GM10266 (cell line): ENCODE results near the gene DOLK.
A peak's percentile ranks its signal among the peaks of the same experiment; 100 is the strongest.

Experiments used
- DNase-seq: peaks from one replicate; pipeline ENCODE4 v3.0.0; 2012; ENCODE audit errors: extremely low spot score
- CTCF ChIP-seq: IDR thresholded peaks from 2 replicates; pipeline ENCODE4 v1.5.1; 2012; ENCODE audit warnings: mild to moderate bottlenecking, low read depth; ENCODE audit not compliant: control insufficient read depth, insufficient read depth; ENCODE audit errors: missing control alignments

DOLK gene

DNA sequence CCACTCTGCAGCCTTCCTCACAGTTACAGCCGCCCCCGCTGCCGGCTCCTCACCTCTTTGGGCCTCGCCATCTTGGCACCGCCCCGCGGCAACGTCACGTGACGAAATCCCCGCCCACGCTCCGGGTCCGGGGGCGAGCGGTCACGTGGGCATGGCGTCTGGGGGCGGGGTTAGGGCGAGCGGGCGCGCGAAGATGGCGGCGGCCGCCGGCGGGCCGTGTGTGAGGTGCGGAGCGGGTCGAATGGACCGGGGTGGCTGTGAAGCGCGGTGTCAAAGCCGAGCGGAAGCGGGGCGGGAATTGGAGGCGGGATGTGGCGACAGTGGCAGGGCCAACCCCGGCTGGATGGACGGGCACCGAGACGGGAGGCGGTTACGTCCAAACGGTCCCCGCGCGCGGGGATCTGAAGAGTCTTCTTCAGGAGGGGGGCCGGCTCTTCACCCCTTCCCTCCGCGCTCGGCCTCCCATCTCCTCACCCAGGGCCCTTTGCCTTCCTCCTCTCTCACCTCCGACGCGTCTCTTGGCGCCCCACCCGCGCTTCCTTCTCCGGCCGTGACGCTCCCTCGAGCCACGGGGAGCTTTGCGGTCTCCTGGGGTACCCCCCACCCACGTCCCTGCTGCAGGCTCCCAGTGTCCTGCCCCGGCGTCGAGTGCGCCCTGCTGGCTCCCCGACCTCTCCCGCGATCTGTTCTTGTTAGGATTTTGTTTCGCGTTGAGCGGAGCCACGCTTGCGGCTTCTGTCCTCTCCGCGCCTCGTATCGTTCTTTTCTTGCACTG, at the start of gene DOLK, which contains the start of gene NUP188:
Gene DOLK (minus strand): TSS at position 77 of the 775 bp plus-strand sequence. CDS start 300 bp downstream, outside the sequence.
Gene NUP188 (plus strand): TSS at position 173 of the 775 bp plus-strand sequence. CDS start 21 bp downstream, at position 194.
- DNase-seq: peak; percentile 98
- peak; percentile 21 for TF ChIP-seq CTCF

DNA sequence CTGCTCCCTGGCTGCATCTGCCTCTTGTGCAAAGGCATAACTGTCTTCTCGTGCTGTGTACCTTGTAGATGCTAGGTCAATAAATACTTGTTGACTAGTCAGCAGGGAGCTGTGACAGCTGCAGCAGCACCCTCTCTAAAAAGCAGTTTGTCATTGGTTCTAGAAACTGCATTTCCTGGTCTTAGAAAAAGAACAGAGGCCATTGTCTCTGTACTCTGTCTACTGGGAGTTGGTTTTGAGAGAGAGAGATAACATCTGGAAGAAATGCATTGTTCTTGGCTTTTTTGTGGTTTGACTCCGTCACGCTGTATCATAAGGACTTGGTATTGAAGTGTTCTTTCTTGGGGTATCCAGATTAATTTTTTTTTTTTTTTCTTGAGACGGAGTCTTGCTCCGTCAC, 48.4 kb upstream of the DOLK start:
- TF ChIP-seq CTCF: no peak
- no peak for DNase-seq

DNA sequence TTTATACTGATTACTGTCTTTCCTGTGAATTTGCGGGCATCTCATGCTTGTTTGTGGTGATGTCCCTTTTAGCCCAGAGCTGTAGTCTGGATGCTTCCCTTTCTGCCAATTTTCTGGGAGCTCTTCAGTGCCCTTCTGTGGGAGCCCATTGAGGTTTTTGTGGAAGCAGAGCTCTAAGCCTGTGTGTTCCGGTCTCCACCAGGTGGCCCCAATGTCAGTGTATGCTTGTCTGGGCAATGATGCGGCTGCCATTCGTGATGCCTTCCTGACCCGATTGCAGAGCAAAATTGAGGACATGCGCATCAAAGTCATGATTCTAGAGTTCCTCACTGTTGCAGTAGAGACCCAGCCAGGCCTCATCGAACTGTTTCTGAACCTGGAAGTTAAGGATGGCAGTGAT, 45.6 kb upstream of the DOLK start:
- no peak for DNase-seq
- TF ChIP-seq CTCF: no peak

GRCh38 chr9:128987805-128988204, 40.4 kb upstream of the DOLK start:
- DNase-seq: no peak

DNA sequence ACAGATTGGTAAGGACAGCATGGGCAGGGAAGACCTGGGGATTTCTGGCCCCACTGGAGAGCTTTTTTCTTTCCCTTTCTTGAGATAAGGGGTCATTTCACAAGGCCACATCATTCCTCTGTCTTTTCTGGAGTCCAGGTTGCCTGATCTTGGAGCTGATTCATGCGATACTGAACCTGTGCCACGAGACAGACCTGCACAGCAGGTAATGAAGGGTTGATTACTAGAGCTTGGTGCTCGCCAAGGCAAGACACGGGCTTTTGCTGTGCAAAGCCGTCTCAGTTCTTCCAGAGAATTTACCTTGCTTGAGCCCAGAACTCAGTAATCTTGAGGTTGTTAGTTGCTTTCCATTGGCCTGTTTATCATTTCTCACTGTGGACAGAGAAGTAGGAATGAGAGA, 39.3 kb upstream of the DOLK start:
- TF ChIP-seq CTCF: no peak
- no peak for DNase-seq

More at GRCh38 chr9:128987805-128988204, 40.4 kb upstream of the DOLK start:
- TF ChIP-seq CTCF: no peak

GRCh38 chr9:128983536-128983935, 36.1 kb upstream of the DOLK start:
- TF ChIP-seq CTCF: no peak
- DNase-seq: no peak

- no peak for TF ChIP-seq CTCF
- DNase-seq: no peak
These were observed 31.7 kb upstream of the DOLK start for GRCh38 chr9:128979111-128979510.
